AG09319 (cell line): ENCODE measurements around the gene TSPEAR.

ENCODE experiments used
- DNase-seq: peaks from one replicate; pipeline ENCODE4 v3.0.0-alpha.2; 2010; ENCODE audit warnings: low read depth; ENCODE audit errors: extremely low read depth
- TF ChIP-seq, protein P1 (sequence below): IDR thresholded peaks from 2 replicates; pipeline ENCODE4 v1.5.1; 2011; ENCODE audit warnings: low read depth, mild to moderate bottlenecking, inconsistent platforms, low read length, moderate library complexity

TSPEAR gene

DNA sequence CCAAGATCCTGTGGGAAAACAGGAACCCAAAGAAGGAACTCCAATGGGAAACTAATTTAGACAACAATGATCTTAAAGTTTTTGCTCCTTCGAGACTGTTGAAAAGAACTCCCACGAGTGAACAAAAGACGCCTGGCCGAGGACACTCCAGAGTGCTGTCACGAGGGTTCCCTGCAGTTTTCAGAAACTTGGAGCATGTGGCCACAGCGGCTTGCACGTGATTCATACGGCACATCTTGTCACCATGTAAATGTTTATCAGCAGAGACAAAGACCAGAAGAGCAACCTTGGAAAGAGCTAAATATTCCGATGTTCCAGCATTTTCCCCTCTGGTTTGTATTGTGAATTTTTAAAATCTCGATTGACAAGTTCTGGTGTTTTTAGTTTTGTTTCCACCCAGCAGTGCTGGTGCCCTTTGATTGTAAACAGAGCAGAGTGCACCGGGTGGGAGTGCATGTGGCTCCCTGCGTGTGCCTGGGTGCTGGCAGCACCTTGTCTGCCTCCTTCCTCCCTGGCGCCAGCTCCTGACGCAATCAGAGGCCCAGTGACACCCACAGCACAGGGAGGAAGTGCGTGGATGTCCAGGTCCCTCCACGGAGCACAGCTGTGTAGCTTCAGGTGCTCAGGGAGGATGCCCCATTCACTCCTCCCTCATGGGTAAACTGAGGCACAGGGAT lies 233.1 kb downstream of the TSPEAR start:
- TF ChIP-seq, protein P1, sequence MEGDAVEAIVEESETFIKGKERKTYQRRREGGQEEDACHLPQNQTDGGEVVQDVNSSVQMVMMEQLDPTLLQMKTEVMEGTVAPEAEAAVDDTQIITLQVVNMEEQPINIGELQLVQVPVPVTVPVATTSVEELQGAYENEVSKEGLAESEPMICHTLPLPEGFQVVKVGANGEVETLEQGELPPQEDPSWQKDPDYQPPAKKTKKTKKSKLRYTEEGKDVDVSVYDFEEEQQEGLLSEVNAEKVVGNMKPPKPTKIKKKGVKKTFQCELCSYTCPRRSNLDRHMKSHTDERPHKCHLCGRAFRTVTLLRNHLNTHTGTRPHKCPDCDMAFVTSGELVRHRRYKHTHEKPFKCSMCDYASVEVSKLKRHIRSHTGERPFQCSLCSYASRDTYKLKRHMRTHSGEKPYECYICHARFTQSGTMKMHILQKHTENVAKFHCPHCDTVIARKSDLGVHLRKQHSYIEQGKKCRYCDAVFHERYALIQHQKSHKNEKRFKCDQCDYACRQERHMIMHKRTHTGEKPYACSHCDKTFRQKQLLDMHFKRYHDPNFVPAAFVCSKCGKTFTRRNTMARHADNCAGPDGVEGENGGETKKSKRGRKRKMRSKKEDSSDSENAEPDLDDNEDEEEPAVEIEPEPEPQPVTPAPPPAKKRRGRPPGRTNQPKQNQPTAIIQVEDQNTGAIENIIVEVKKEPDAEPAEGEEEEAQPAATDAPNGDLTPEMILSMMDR: no peak
- no peak for DNase-seq

DNA sequence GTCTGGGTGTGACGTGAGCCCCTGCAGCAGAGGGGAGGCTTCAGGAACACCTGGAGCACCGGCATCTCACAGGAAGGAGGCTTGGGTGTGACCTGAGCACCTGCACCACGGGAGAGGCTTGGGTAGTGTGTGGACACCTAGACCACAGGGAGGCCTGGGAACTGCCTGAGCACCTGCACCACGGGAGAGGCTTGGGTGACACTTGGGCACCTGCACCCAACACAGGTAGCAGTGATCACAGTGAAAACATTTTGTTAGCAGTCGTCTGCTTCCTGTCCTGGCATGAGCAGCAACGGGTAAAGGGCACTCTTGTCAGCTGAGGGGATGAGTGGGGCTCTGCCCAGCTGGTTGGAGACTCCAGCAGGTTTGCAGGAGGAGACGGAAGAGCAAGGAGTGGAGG lies 233.7 kb downstream of the TSPEAR start:
- no peak for DNase-seq
- TF ChIP-seq, protein P1: no peak

DNA sequence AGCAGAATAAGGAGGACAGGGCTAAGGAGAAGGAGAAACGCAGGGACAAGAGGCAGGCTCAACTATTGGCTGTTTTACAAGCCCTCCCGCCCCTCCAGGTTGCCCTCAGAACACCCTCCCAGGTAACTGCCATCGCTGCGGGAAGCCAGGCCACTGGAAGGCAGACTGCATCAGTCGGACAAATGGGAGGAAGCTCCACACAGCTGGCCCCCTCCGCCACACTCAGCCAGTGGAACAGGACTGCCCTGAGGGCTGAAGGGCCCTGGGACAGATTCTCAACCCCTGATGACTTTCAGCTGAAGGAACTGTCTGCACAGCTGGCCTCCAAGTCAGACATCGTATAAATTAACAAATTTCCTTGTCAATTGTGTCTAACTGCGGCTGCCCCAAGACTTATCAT lies 234.2 kb downstream of the TSPEAR start:
- TF ChIP-seq, protein P1: no peak
- DNase-seq: no peak

DNA sequence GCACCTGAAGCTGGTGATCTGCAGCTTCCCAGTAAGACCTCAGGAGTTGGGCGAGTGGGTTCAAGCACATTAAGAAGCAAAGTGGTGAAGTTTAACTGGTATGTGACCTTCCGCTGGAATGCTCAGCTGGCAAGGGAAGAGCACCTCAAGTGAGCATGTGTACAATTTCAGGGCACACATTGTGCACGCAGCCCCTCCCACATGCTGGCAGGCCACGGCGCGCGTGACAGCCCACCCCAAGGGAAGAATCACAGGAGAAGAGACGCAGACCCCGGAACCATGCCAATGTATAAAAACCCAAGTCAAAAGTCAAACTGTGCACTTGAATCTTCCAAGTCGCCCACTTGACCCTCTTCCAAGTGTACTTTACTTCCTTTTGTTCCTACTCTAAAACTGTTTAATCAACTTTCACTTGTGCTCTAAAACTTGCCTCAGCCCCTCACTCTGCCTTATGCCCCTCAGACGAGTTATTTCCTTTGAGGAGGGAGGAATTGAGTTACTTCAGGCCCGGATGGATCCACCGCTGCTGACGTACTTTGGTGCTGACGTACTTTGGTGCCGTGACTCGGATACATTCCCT lies 236.0 kb downstream of the TSPEAR start:
- TF ChIP-seq, protein P1: no peak
- DNase-seq: no peak

DNA sequence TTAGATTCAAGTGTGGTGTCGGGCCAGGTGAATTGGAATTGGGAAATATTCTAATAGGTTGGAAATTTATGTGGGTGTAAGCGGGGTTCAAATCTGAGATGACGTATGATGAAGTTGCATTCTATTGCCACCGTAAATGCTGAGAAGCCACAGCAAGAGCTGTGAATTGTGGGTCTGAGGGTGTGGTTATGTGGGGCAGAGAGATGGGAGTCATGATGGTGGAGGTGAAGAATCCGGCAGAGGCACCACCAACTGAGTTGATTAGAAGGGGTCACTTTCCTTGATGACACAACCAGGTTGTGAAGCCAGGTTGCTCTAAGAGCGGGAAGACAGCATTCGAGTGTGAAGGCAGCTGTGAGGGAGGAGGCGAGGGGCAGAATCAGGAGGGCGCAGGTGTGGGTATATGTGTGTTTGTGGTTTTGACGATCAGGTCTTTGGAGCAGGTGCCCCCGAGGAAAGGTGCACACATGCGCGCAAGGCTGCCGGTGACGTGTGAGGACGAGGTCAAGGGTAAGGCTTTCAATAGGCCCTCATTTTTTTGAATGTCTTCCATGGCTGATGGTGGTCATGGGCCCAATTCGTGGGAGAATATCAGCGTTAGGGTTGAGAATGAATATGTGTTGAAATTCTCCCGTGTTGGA lies 237.3 kb downstream of the TSPEAR start:
- TF ChIP-seq, protein P1: no peak
- no peak for DNase-seq

DNA sequence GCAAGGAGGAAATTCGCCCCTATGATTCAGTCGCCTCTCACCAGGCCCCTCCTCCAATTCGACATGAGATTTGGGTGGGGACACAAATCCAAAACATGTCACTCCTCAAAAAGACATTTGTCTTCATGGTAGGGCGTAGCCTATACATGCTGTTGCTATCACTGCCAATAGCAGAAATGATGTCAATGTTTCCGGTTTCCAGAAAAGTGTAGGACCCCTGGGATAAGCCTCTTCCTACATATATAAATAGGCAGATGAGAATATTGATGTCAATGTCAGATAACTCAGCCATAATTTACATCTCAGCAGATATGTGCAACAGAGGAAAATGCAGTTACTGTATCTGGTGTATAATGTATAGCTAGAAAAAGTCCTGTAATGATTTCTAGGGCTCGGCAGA lies 239.4 kb downstream of the TSPEAR start:
- DNase-seq: no peak
- TF ChIP-seq, protein P1: no peak

DNA sequence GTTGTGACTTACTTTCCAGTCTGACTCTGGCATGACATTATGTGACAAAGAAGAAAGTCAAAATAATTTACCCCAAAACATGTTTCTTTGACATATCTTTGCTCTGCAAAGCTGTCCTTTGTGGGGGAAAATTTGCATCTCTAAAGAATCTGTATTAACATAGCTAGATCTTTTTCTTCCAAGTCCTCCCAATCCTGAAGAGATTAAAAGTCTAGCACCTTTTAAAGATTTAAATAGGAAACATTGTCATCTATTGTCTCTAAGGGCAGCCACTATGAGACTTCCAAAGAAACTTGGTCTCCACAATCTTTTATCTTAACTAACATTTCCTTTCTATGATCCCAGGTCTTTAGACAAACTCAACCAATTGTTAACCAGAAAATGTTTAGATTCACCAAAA lies 240.0 kb downstream of the TSPEAR start:
- no peak for DNase-seq
- TF ChIP-seq, protein P1: no peak
